Amniotic epithelial cell (primary cell): ENCODE measurements around the gene C5orf15.
A peak's percentile ranks its signal among the peaks of the same experiment; 100 is the strongest.

Experiments used
- DNase-seq: peaks from one replicate; pipeline ENCODE4 v3.0.0-alpha.2; 2010; ENCODE audit warnings: low read depth

C5orf15 gene

DNA sequence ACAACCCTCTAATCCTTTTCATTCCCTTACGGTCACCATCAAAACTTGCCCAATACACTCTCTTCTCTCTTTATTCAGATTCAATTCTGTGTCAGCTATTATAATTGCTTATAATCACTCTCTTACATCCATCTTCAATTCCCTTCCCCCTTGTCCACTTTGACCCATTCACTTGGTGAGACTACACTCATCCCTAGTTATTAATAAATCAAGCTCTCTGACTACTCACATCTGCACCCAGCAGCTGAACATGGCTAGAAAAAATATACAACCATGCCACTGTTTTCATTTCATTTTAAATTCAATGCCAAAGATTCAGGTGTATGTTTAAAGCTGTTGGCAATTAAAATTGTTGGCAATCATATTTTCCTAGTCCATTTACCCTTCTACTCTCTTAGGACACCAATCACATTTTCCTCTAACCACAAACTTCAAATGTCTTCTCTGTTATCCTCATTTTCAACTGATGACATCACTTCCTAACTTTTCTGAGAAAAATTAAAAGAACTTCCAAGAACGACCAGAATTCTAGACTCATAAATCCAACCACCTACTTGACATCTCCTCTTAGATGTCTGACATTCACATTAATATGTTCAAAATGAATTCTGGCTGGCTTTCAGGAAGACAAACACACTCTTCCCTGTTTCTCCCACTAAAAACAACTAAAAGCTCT is 5.5 kb downstream of the C5orf15 start:
- peak; percentile 80 for DNase-seq

DNA sequence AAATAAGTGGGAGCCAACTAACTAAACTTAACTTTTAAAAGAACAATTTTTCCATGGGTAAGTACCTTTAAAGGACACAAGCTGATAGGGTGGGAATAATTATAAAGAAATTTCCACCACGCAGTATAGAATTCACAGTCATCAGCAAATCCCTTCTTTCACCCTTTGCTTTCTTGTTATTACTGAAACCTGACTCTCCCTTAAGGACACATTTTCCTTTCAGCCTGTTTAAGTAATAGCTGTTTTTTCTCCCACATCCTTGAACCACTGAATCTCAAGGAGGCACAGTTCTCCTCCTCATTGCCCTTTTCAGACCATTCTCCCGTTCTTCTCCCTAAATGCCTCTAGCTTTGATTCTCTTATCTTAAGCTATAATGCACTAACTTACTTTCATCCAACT is 6.3 kb downstream of the C5orf15 start:
- DNase-seq: no peak

DNA sequence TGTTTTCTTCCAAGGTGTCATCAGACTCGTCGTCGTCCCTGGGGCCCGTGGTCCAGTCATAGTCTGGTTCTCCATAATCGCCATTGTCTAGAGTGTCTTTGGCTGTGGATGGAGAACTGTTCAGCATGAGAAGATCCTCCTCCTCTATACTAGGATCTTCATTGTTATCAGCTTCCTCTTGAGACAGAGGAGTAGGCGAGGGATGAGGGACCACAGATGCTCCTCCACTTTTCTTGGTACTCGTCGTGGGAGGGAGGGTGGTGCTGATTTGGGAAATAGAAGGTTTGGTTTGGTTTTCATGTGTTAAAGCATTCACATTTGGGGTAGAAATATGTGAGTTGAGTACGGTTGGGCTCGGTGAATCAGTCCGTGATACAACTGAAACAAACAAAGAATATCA is 8.8 kb downstream of the C5orf15 start:
- no peak for DNase-seq

DNA sequence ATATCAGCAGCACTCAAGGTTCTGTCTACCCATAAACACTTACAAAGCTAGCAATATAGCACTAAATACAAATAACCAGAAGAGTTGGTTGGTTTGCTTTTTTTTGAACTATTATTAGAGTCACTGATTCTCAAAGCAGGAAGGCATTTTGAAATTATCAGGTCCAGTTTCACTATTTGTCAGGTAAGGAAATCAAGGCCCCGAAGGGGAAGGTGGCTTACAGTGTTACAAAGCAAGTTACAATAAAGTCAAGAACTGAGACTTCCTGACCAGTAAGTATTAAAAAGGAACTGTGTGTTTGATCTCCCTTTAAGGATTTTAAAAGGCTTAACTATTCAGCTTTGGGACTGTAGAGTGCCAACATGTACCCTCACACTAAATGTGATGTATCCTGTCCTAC is 10.8 kb downstream of the C5orf15 start:
- DNase-seq: no peak

DNA sequence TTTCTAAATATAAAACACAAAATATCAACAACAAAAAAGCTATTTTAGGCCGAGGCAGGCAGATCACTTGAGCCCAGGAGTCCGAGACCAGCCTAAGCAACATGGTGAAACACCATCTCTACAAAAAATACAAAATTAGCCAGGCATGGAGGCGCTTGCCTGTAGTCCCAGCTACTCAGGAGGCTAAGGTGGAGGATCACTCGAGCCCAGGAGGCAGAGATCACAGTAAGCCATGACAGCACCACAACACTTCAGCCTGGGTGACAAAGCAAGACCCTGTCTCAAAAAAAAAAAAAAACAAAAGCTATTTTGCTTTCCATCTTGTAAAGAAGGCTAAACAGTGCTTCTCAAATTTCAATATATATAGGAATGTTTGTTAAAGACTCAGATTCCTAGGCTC is 11.3 kb downstream of the C5orf15 start:
- no peak for DNase-seq

DNA sequence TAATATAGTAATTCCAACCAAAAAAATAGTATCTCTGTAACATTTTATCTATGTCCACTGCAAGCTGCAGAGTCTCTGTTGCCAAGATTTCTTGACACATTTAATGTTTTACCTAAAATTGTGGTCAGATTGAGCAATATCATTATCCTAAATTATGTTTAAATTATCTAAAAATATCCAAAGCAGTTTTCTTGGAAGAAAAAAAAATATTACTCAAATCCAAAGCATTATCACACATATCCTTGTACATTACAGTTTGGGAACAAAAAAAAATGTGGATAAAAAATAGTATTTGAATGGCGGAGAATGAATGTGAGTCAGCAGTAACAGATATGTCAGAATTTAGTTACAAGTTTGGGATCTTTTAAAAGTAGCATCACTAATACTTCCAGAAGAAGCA is 12.2 kb downstream of the C5orf15 start:
- peak; percentile 21 for DNase-seq

DNA sequence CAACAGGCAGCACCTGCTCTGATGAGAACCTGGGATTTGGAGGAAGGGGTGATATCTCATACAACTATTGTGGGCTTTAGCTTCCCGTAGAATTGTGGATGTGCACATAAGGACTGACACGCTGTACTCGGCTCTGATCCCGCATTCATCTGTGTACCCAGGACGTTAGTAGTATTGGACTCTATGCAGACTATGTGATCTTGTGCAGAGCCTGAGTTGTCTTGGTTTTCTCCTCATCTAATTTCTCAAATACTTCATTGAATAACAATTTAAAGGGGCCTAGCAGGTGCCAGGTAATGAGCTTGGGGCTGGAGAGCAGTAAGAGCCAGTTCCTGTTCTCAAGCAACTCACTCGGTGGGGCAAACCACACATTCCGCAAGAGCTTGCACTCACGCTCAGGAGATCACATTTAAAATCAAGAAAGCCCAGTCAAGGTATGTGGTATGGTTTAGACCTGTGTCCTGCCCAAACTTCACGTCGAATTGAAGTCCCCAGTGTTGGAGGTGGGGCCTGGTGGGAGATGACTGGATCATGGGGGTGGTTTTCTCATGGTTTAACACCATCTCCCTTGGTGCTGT is 14.8 kb downstream of the C5orf15 start:
- no peak for DNase-seq

DNA sequence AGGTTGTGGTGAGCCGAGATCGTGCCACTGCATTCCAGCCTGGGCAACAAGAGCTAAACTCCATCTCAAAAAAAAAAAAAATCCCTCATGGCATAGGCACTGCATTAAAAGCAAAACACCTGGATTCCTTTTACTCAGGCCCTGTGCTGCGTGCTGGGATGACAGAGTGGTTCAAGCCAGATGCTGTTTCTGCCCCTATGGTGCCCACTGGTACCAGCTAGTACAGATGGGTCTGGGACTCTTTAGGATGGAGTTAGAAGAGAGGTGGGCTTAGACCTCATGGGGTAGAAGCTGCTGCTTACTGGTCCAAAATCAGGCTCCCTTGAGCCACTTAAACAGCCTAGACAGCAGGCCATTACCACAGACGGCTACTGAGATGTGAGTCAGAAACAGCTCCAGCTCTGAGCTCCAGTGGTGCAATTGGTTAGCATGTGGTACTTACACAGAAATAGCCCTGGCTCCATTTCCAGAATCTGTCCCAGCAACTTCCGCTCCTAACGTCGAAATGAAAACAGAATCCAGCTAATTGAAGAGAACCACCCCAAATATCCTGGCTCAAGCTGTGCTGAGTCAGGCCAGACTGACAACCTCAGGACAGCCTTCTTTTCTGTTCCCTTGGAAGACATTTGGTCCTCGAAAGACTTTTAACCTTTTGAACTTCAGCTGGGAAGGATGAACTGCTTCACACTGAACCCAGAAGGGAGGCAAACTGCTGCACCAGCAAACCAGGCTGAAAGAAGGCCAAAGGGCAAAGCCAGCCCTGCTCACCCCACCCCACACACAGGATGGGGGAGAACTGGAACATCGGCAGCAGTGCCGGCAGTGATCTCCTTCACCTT is 15.5 kb downstream of the C5orf15 start:
- peak; percentile 93 for DNase-seq

DNA sequence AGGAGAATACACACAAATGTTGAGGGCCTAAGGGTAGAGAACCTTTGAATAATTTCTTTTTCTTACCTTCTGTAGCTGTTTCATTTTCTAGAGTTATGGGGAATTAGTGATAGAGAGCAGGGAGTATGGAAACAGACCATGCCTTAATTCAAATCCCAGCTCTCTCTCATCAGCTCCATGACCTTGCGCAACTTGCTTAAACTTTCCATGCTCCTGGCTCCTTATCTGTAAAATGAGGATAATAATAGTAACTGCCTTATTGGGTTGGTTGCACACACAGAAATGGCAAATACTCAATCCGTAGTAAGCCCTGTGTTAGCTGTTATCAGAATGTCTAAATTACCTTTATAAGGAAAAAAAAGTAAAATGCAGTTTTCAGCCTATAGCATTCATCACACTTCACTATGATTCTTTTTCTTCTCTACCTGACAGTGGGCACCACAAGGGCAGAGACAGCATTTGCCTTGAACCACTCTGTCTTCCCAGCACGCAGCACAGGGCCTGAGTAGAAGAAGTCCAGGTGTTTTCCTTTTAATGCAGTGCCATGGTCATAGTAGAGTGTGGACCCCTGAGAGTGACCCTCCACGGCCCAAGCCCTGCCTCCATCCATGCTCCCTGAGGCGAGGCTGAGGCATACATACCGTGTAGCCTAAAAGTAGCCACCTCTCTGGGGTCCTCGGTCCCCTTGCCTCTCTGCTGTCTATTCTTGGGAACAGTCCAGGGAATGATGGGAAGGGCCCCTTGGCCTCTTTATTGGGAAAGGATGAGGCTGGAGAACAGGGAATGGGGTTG is 17.4 kb downstream of the C5orf15 start:
- peak; percentile 79 for DNase-seq

DNA sequence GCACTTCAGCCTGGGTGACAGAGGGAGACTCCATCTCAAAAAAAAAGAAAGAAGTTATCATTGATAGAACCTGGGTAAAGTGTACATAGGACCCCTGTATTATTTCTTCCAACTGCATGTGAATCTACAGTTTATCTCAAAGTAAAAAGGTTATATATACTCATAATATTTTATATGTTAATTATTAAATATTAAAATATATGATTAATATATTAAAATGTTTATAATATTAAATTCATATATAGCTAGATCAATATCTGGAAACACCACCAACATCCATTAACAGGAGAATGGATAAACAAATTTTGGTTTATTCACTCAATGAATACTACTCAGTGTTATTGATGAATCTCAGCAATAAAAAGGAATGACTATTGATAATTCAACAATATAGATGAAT is 19.7 kb downstream of the C5orf15 start:
- no peak for DNase-seq

DNA sequence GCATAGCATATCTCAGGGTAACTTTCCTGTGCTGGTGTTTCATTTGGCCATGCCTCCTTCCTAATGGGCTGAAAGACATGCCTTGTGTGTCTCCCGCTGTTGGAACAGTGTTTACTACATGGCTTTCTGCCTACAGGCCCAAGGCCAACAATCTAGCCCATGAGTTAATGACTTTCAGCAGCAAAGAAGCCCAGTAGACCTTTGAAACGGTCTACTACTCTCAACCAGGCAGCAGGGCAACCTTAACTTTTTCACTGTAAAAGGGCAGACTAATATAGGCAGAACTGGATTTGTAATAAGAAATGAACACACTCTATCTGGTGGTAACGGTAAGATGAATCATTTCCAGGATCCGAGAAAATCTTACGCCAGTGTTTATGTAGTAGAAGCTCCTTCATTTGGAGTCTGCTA is 21.0 kb downstream of the C5orf15 start:
- peak; percentile 65 for DNase-seq

DNA sequence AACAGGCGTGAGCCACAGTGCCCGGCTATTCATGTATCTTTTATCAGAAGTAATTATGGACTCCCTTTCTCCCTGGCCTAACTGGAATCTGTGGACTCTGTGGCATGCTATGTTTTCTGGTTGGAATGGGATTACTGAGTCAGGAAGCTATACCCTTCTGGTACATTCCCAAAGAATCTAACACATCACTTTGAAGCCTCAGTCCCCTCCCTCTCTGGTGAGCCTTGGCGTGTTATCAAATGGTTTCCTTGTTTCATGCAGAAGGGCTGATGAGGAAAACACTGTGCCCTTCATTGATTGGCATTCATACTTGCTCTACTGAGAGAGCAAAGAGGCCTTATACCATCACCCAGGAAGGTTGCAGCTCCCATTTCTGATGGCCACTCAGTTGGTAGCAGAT is 22.9 kb downstream of the C5orf15 start:
- peak; percentile 64 for DNase-seq

DNA sequence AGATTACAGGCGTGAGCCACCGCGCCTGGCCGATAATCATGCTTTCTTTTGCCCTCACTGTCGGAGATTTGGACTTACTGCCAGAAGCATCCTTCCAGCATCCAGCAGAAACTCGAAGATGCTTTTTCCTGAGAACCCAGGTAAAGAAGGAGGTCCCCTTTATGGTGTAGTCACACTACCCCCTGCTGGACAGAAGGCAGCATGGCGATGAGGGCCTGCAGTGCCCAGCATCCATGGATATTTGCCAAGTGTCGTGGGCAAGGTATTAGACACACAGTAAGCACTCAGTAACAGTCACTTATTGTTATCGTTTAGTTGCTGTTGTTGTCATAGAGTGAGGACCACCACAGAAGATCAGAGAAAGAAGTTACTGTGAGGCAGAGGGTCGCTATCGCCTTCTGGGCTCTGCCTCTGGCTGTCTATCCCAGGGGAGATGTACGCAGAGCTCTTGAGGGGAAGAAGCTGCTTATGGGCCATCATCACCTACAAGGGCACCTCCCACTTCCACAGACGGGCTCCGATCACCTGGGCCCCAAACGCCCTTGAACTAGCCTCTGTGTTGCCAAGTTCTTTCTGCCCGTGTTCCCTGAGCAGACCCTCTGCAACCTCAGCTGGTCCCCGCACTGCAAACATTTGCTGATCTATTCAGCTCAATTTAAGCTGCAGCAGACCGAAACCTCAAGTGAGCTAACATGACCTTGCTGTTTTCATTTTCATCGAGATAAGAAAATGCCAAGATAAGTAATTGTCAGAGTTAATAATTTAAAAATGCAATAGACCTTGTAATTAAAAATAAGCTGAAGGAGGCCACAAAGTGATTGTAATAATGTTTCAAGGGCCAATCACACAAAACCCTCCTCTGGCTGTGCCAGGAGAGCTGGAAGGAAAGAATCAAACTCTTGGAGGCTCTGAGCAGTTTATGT is 23.9 kb downstream of the C5orf15 start:
- DNase-seq: peak; percentile 44

DNA sequence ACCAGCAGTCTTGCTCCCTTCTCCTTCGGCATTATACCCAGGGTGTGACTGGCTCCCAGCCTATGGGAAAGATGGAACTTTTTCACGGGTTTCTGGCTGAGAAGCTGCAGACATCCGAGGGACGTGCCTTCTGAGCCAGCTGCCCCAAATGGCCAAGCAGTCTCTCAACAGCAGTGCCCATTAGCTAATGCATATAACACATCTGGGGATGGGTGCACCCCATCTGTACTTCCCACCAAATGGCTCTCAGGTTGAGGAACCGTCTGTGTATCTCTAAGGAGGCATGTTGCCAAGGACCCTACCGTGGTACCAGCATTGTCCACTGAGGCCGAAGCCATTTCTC is 25.0 kb downstream of the C5orf15 start:
- no peak for DNase-seq

DNA sequence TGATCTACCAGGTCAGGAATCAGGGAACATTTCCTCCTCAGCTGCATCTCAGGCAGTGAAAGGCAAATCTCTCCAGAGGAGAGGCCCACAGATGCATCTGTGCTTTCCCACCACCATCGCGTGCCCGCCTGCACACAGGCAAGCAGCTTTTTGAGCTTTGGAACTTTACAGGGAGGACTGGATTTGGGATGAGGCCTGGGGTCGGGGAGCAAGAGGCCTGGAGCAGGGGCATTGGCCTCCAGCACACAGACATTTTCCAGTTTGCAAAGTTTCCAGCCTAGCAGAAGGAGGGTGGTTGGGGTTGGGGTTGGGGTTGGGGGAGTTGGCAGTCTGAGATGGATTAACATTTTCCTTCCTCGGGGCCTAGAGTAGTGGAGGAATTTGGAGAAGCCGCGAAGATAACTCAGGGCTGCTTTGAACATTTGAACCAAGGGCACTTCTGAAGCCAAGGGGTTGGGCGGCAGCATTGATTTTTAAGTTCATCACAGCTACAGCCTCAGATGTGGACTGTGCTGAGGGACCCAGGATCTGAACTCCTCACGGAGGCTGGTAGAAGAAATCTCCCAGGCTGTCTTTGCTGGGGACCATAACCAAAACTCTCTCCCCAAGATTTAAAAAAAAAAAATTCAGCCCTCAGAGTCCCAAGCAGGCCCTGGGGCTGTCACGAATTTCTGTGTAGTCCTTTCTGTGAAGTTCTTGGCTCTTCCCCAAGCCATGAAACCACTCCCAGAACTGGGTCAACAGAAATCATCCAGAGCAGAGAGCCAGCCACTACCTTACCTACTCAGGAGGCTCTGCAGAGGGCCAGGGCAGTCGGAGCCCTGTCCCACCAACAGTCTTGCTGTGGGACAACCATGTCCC is 25.6 kb downstream of the C5orf15 start:
- no peak for DNase-seq

DNA sequence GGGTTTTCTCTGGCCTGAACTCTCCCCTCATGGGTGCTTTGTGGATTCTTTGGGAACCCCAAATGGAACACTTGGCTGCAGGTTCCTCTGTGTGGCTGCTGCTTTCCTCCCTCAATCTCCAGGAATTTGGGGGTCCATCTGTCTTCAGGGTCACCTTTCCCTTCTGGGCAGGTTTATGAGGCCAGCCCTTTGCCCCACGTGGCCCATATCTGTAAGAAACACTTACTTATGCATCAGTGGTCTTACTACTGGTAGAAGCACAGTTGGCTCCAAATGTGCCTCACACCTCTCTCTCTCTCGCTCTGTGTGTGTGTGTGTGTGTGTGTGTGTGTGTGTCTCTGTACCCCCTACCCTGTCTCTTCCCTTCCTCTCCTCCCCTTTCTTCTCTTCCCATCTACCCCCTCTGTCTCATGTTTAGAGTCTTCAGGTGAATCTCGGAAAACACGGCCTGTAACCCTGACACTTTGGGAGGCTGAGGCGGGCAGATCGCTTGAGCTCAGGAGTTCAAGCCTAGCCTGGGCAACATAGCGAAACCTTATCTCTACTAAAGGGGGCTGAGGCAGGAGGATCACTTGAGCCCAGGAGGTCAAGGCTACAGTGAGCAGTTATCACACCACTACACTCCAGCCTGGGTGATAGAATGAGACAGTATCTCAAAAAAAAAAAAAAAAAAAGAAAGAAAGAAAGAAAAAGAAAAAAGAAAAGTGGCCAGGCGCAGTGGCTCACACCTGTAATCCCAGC is 26.8 kb downstream of the C5orf15 start:
- DNase-seq: no peak

DNA sequence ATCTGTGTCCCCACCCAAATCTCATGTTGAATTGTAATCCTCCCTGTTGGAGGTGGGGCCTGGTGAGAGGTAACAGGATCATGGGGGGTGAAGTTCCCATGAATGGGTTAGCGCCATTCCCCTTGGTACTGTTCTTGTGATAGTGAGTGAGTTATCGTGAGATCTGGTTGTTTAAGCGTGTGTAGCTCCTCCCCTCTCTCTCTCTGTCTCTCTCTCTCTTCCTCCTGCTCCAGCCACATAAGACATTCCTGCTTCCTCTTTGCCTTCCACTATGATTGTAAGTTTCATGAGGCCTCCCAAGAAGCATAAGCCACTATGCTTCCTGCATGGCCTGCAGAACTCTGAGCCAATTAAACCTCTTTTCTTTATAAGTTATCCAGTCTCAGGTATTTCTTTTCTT is 28.8 kb downstream of the C5orf15 start:
- DNase-seq: no peak

DNA sequence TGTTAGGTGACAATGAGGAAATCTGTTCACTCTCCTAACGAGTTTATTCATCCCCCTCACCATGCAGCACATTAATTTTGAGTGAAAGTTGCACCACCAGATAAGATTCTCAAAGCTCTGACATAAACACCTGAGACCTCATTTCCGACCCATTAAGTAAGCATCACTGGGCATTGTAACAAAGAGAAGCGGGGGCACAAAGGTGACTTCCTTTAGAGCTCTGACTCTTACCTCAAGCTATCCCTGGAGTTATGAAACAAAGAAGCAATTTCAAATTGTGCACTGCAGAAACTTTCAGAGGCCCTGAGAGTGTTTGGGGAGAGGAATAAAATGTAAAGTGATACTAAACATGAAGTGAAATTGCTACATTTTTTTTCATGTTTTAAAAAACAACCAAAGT is 29.5 kb downstream of the C5orf15 start:
- no peak for DNase-seq

DNA sequence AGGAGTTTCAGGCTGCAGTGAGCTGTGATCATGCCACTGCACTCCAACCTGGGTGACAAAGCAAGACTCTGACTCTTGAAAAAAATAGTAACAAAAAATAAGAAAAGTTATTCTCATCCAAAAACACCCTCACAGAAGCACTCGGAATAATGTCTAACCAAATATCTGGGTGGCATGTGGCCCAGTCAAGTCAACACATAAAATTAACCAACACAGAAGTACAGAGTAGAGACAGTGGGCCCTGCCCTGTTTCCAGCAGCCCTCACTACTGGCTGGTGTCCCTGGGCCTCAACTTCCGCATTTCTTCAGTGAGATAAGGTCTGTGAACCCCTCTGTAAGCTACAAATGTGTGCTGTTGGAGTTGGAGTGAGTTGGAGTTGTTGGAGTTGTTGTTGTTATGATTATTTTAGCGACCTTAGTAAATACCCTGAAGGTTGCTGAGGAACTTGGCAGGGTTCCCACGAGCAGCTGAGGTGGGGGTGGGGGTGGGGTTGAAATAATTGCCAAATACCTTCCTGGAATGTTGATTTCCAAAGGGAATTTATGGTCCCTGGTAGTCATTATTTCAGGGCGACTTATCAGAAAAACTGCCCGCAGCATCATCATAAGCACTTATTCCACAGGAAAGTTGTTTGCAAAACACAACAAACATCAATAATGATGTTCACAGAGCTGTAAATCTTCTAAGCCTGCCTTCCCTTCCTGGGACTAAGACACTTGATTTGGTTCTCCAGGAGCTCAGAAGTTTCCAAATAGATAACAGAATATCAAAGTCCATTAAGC is 30.2 kb downstream of the C5orf15 start:
- peak; percentile 45 for DNase-seq
